ENCODE results near the gene PPIF.

The PPIF gene

DNA sequence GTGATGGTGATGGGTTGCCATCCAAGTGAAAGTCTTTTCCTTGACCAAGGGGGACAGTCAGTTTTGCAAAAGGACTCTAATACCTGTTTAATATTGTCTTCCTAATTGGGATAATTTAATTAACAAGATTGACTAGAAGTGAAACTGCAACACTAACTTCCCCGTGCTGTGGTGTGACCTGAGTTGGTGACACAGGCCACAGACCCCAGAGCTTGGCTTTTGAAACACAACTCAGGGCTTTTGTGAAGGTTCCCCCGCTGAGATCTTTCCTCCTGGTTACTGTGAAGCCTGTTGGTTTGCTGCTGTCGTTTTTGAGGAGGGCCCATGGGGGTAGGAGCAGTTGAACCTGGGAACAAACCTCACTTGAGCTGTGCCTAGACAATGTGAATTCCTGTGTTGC, 6.9 kb downstream of the PPIF start (continued):
- TF ChIP-seq, protein P1, sequence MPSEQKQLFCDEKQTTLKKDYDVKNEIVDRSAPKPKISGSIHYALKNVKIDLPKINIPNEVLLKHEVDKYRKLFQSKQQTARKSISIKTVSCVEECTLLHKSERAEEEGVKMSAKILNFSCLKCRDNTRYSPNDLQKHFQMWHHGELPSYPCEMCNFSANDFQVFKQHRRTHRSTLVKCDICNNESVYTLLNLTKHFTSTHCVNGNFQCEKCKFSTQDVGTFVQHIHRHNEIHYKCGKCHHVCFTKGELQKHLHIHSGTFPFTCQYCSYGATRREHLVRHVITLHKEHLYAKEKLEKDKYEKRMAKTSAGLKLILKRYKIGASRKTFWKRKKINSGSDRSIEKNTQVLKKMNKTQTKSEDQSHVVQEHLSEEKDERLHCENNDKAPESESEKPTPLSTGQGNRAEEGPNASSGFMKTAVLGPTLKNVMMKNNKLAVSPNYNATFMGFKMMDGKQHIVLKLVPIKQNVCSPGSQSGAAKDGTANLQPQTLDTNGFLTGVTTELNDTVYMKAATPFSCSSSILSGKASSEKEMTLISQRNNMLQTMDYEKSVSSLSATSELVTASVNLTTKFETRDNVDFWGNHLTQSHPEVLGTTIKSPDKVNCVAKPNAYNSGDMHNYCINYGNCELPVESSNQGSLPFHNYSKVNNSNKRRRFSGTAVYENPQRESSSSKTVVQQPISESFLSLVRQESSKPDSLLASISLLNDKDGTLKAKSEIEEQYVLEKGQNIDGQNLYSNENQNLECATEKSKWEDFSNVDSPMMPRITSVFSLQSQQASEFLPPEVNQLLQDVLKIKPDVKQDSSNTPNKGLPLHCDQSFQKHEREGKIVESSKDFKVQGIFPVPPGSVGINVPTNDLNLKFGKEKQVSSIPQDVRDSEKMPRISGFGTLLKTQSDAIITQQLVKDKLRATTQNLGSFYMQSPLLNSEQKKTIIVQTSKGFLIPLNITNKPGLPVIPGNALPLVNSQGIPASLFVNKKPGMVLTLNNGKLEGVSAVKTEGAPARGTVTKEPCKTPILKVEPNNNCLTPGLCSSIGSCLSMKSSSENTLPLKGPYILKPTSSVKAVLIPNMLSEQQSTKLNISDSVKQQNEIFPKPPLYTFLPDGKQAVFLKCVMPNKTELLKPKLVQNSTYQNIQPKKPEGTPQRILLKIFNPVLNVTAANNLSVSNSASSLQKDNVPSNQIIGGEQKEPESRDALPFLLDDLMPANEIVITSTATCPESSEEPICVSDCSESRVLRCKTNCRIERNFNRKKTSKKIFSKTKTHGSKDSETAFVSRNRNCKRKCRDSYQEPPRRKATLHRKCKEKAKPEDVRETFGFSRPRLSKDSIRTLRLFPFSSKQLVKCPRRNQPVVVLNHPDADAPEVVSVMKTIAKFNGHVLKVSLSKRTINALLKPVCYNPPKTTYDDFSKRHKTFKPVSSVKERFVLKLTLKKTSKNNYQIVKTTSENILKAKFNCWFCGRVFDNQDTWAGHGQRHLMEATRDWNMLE (tag by site-specific recombination; conservative IDR thresholded peaks at IDR 0.05; ENCODE audit: low read depth), result no peak
- no peak for TF ChIP-seq ZBTB20 (tag by site-specific recombination; IDR thresholded peaks at IDR 0.05)

DNA sequence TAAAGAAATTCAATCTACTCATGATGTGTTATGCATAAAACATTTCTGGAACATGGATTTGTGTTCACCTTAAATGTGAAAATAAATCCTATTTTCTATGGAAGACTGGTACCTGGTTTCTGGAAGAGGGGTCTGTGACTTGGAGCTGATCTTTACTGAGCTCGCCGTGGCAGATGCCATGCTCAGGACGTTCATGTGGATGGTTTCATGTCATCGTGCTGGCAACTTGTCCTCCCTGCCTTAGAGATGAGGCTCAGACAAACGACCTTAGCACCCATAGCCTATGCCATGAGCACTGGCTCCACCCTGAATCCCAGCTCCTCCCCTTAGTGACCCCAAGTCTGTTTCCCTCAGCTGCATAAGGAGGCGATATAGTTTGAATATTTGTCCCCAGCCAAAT, 7.3 kb downstream of the PPIF start:
- H3K9me3 ChIP-seq (ENCODE audit: control insufficient read depth, insufficient read depth, low read depth, low read length), result no peaks in the 10 kb centered on the region
- TF ChIP-seq, protein P2, sequence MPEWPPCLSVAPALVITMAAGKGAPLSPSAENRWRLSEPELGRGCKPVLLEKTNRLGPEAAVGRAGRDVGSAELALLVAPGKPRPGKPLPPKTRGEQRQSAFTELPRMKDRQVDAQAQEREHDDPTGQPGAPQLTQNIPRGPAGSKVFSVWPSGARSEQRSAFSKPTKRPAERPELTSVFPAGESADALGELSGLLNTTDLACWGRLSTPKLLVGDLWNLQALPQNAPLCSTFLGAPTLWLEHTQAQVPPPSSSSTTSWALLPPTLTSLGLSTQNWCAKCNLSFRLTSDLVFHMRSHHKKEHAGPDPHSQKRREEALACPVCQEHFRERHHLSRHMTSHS (tag by site-specific recombination; IDR thresholded peaks at IDR 0.05), result no peak
- TF ChIP-seq KLF16 (tag by site-specific recombination; IDR thresholded peaks at IDR 0.05), result no peak
- TF ChIP-seq, protein P3, sequence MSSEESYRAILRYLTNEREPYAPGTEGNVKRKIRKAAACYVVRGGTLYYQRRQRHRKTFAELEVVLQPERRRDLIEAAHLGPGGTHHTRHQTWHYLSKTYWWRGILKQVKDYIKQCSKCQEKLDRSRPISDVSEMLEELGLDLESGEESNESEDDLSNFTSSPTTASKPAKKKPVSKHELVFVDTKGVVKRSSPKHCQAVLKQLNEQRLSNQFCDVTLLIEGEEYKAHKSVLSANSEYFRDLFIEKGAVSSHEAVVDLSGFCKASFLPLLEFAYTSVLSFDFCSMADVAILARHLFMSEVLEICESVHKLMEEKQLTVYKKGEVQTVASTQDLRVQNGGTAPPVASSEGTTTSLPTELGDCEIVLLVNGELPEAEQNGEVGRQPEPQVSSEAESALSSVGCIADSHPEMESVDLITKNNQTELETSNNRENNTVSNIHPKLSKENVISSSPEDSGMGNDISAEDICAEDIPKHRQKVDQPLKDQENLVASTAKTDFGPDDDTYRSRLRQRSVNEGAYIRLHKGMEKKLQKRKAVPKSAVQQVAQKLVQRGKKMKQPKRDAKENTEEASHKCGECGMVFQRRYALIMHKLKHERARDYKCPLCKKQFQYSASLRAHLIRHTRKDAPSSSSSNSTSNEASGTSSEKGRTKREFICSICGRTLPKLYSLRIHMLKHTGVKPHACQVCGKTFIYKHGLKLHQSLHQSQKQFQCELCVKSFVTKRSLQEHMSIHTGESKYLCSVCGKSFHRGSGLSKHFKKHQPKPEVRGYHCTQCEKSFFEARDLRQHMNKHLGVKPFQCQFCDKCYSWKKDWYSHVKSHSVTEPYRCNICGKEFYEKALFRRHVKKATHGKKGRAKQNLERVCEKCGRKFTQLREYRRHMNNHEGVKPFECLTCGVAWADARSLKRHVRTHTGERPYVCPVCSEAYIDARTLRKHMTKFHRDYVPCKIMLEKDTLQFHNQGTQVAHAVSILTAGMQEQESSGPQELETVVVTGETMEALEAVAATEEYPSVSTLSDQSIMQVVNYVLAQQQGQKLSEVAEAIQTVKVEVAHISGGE (tag by site-specific recombination; conservative IDR thresholded peaks at IDR 0.05; ENCODE audit: low read depth), result no peak
- TF ChIP-seq, protein P4, sequence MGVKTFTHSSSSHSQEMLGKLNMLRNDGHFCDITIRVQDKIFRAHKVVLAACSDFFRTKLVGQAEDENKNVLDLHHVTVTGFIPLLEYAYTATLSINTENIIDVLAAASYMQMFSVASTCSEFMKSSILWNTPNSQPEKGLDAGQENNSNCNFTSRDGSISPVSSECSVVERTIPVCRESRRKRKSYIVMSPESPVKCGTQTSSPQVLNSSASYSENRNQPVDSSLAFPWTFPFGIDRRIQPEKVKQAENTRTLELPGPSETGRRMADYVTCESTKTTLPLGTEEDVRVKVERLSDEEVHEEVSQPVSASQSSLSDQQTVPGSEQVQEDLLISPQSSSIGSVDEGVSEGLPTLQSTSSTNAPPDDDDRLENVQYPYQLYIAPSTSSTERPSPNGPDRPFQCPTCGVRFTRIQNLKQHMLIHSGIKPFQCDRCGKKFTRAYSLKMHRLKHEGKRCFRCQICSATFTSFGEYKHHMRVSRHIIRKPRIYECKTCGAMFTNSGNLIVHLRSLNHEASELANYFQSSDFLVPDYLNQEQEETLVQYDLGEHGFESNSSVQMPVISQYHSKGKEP (tag by site-specific recombination; IDR thresholded peaks at IDR 0.05), result no peak
- no peak for TF ChIP-seq ZNF664 (tag by site-specific recombination; IDR thresholded peaks at IDR 0.05)
- no peak for TF ChIP-seq ZIC2 (tag by site-specific recombination; IDR thresholded peaks at IDR 0.05)
- no peak for TF ChIP-seq ZNF391 (tag by site-specific recombination; IDR thresholded peaks at IDR 0.05; ENCODE audit: borderline replicate concordance, low read depth)
- TF ChIP-seq, protein P5, sequence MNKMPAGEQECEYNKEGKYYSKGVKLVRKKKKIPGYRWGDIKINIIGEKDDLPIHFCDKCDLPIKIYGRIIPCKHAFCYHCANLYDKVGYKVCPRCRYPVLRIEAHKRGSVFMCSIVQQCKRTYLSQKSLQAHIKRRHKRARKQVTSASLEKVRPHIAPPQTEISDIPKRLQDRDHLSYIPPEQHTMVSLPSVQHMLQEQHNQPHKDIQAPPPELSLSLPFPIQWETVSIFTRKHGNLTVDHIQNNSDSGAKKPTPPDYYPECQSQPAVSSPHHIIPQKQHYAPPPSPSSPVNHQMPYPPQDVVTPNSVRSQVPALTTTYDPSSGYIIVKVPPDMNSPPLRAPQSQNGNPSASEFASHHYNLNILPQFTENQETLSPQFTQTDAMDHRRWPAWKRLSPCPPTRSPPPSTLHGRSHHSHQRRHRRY (tag by site-specific recombination; IDR thresholded peaks at IDR 0.05), result no peak
- no peak for TF ChIP-seq ZFP41 (tag by site-specific recombination; IDR thresholded peaks at IDR 0.05; ENCODE audit: borderline replicate concordance)
- no peak for TF ChIP-seq OVOL3 (tag by site-specific recombination; IDR thresholded peaks at IDR 0.05)
- no peak for TF ChIP-seq ZNF596 (tag by site-specific recombination; IDR thresholded peaks at IDR 0.05)
- no peak for TF ChIP-seq ZNF324 (tag by site-specific recombination; IDR thresholded peaks at IDR 0.05)
- no peak for TF ChIP-seq MEIS1 (CRISPR knock-in tag; IDR thresholded peaks at IDR 0.05; ENCODE audit: borderline replicate concordance)
- TF ChIP-seq, protein P6, sequence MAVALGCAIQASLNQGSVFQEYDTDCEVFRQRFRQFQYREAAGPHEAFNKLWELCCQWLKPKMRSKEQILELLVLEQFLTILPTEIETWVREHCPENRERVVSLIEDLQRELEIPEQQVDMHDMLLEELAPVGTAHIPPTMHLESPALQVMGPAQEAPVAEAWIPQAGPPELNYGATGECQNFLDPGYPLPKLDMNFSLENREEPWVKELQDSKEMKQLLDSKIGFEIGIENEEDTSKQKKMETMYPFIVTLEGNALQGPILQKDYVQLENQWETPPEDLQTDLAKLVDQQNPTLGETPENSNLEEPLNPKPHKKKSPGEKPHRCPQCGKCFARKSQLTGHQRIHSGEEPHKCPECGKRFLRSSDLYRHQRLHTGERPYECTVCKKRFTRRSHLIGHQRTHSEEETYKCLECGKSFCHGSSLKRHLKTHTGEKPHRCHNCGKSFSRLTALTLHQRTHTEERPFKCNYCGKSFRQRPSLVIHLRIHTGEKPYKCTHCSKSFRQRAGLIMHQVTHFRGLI (tag by site-specific recombination; IDR thresholded peaks at IDR 0.05), result no peak
- TF ChIP-seq, protein P7, sequence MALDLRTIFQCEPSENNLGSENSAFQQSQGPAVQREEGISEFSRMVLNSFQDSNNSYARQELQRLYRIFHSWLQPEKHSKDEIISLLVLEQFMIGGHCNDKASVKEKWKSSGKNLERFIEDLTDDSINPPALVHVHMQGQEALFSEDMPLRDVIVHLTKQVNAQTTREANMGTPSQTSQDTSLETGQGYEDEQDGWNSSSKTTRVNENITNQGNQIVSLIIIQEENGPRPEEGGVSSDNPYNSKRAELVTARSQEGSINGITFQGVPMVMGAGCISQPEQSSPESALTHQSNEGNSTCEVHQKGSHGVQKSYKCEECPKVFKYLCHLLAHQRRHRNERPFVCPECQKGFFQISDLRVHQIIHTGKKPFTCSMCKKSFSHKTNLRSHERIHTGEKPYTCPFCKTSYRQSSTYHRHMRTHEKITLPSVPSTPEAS (tag by site-specific recombination; IDR thresholded peaks at IDR 0.05), result no peak
- no peak for TF ChIP-seq ZNF701 (tag by site-specific recombination; IDR thresholded peaks at IDR 0.05)
- no peak for TF ChIP-seq ZNF561 (tag by site-specific recombination; IDR thresholded peaks at IDR 0.05; ENCODE audit: borderline replicate concordance)
- no peak for TF ChIP-seq BCL11A (tag by site-specific recombination; IDR thresholded peaks at IDR 0.05; ENCODE audit: low read depth)
- H3K27ac ChIP-seq (ENCODE audit: extremely low read depth, low read depth, low read length), result no peak overlapping the region
- H3K4me3 ChIP-seq (ENCODE audit: low read depth, low read length), result no peak overlapping the region
- CTCF ChIA-PET, result no interaction called here
- H3K4me1 ChIP-seq (ENCODE audit: control insufficient read depth, insufficient read depth, low read length), result no peaks in the 10 kb centered on the region
- POLR2A ChIA-PET, result interaction anchor here (1.6 kb wide), 1 partner anchor 9 kb away, joined by 6 read pairs; no protein-coding TSS in a partner anchor
- peaks cover 7 to 69% of the 10 kb centered on the region in 2 experiments for H3K36me3 ChIP-seq (ENCODE audit: control insufficient read depth in 2 of 2, insufficient read depth in 1 of 2, low read length in 2 of 2)
